ENCODE results near the gene JMJD6.

The JMJD6 gene

DNA sequence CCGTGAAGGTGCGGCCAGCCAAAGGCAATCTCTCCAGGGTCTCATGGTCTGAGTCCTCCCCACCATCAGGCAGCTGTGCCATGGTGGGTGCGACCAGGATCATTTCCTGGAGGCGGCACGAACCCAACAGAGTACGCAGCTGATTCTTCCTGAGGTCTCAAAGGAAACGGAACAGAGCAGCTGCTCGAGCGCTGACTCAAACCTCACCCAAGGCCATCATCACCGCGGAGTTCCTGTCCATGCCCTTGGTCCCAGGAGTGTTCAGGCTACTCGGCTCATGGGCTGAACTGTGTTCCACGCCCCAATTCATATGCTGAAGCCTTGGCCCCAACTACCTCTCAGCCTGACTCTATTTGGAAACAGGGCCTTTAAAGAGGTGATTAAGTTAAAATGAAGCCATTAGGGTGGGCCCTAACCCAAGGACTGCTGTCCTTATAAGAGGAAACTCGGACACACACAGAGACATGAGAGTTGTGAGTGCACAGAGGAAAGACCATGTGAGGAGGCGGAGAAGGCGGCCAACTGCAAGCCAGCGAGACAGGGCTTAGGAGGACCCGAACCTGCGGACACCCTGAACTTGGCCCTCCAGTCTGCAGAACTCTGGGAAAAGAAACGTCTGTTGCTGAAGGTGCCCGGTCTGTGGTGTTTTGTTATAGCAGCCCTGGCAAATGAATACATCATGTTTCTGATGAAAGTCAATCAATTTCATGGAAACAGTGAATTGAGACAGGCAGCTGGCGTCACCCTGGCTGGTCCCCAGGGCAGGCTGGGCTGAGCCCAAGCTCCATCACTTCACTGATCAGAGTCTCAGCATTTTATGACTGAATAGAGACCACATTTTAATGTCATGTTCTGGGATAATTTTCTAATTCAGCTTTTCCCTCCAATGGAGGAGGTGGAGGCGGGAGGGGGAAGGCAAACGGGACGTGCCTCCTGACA lies 29.4 kb downstream of the JMJD6 start:
- no peak for DNase-seq

- no peak for DNase-seq
Measured at GRCh38 chr17:76695059-76695831, 31.2 kb downstream of the JMJD6 start.

GRCh38 chr17:76691379-76692191 lies 34.8 kb downstream of the JMJD6 start:
- no peak for DNase-seq

- DNase-seq = no peak
Measured at GRCh38 chr17:76690596-76691280, 35.7 kb downstream of the JMJD6 start.

- no peak for DNase-seq
Measured at GRCh38 chr17:76689859-76690258, 36.5 kb downstream of the JMJD6 start.

GRCh38 chr17:76688165-76688622 lies 38.2 kb downstream of the JMJD6 start:
- DNase-seq = no peak

- DNase-seq = no peak
Measured at GRCh38 chr17:76687298-76688164, 38.9 kb downstream of the JMJD6 start.

GRCh38 chr17:76686538-76687297 lies 39.7 kb downstream of the JMJD6 start:
- DNase-seq = no peak

GRCh38 chr17:76685846-76686245 lies 40.6 kb downstream of the JMJD6 start:
- no peak for DNase-seq

DNA sequence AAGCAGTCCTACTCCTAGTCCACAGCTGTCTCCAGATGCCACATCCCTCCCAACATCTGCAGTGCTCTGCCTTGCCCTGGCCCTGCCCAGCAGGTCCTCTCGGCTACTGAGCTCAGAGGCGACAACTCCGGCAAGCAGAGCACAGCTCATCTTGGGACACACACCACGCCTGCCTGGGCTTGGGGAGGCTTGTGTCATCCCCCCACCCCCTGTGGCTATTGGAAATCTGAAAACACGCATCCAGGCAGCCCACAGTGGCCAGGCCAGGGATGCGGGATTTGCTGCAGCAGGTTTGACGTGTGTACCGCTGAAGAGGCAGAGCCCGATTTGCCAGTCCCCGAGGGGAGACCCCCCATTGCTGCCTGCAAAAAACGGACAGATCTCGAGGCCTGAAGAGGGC lies 41.0 kb downstream of the JMJD6 start:
- DNase-seq = no peak

DNA sequence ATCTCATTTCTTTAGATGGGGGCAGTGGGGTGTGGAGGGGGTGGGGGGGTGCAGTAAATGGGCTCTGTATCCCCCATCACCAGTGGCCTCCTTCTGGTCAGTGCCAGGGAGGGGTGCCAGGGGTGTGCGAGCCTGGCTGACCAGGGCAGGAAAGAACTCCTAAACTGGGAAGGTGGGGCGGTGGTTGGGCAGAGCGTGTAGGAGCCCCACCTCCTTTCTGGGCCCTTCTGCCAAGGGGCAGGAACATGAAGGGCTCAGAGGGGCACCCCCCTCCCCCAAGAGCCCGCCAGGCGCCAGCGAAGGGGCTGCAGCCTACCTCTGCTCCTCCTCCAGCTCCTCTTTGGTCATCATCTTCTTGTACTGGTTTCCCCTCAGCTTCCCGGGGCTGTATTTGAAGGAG lies 41.6 kb downstream of the JMJD6 start:
- DNase-seq = no peak

DNA sequence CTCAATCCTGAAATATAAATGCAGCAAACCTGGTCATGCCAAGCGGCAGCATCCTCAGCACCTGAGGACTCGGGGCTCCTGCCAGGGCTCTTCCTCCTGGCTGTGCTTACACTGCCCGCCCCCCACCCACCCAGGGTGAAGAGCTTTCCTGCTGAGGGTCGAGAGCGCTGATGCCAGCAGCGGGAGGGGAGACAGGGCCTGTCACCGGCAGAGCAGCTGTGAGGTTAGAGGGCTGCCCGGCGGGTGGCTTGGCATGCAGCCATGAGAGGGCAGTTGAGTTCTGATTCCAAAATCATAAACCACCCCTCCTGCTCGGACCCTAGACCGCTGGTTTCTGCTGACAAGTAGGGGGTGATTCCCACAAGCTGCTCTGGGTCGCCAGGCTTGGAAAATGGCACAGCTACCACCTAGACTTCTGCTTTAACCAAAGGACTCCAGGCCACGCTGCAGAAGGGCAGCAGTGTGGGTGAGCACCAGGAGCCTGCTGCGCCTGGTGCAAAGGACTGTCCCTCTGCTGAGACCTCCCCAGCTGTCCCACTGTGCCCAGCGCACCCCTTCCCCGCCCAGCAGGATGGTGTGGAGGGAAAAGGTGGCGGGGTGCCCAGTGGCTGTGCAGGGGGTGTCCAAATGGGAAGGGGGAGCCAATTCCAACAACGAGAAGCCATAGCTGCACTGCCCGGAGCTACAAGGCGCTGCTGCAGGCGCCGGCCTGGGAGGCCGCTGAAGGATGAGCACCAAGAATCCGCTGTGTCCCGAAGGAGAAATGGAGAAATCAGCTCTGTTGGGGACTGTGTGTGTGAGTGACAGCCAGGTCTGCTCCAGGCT lies 42.3 kb downstream of the JMJD6 start:
- DNase-seq = no peak

DNA sequence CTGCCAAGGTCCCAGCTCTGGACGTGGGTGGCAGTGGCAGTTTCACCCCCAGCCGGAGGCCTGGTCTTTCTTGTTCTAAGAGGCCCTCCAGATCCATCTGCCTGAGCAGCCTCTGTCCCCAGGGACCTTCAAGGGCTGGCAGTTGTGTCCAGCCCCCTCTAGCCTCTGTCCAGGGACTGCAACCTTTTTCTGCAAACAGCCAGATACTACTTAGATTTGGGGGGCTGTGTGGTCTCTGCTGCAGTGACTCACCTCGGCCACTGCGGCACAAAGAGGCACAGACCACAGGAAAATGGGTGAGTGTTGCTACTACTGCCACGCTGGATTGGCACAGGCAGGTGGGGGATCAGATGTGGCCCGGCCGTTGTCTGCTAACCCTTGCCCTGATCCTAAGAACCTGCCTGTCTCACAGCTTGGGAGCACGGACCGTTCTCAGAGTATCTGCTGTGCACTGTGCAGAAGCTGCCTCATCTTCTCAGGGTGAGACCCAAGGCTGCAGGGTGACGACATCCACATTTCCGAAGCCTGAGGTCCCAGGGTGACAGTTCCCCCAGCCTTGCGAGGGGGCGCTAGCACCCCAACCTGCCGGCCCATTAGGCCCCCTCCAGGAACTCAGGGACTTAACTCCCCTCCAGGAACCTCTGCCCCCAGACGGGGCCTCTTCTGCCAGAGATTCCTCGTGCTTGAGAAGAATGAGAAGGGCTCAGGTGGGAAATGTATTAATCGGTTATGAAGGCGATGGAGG lies 43.2 kb downstream of the JMJD6 start:
- no peak for DNase-seq

GRCh38 chr17:76682296-76682695 lies 44.1 kb downstream of the JMJD6 start:
- DNase-seq = no peak

DNA sequence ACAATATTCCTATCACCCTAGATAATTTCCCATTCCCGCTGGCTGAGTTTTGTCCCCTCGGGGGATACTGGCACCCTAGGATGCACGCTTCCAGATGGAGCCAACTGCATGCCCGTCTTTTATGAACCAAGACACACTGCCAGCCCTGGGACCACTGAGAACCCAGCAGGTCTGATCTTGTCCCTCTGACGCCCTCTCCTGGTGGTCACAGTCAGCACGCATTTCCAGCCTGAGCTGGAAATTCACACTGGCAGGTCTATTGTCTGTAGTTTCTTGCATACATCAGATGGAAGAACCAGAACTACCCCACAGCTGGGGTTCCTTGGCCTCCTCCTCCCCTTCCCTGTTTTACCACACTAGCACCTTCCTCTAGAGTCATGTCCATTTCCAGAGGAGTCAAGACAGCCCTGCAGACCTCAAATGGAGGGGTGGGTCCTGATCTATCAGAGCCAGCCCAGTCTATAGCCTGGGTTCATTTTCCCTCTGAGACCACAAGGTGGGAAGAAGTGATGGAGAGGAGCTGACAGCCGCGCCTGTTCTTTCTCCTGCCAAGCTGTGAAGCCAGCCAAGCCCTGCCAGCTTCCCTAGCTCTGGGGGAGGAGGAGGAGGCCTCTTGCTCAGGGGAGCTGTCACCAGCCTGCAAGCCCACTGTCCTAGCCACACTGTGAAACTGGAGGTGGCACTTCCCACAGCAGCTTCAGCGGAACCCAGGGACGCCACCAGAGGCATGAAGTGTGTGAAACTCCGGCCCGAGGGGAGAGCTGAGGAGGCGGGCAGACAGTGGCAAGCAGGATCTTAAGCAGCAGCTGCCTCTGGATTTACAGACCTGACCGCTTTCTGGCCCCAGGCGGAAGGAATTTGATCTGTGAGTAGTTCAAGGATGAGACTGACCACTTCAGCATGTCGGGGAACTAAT lies 44.9 kb downstream of the JMJD6 start:
- peak; percentile 68 to 75 for DNase-seq

DNA sequence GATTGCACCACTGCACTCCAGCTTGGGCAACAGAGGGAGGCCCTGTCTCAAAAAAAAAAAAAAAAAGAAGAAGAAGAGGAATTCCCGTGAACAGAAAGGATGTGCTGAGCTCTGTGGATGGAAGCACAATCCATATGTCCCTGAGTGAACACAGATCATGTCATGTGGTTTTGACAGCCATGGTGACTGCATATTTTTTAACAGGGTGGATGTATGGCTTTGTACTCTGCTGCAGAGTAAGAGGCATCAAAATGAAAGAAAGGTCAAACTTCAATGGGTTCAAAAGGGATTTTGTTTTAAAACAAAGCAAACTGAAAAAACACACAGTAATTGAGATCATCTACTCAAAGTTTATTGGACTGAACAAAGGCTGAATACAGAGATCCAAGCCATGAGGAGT lies 47.2 kb downstream of the JMJD6 start:
- DNase-seq = no peak

GRCh38 chr17:76678330-76678729 lies 48.1 kb downstream of the JMJD6 start:
- DNase-seq = no peak

DNA sequence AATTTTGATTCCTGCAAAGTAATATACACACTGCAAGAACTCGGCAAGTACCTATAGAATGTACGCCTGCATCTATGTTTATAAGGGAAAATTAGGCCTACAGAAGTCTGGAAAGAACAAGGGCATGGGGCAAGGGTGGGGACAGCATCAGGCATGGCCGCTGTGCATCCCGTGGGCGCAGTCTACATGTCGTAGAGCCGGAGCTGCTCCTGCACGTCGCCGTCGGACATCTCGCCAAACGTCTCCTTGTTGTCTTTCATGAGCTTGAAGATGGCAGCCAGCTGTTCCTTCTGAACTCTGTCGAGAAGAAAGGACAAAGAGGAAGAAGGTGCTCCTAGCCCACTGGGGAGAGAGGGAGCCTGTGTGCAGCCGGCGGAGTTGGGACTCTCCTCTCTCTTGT lies 49.0 kb downstream of the JMJD6 start:
- no peak for DNase-seq
